GM18858 (cell line): Measurements from ENCODE around the gene NFKBIB.
"Not testable (repeated sequence)": the region's sequence is repeated elsewhere in the genome, so short reads cannot be mapped to it uniquely, and the experiment has no call there.

Source experiments
- ATAC-seq: cut with Tn5 transposase; IDR thresholded peaks from one replicate; pipeline ENCODE4 v1.9.1; 2021; ENCODE audit not compliant: unreplicated experiment

NFKBIB gene

GRCh38 chr19:38873400-38873799, 26.4 kb upstream of the NFKBIB start:
- ATAC-seq = not testable (repeated sequence)

- no peak for ATAC-seq
Measured at GRCh38 chr19:38875656-38876395, 23.9 kb upstream of the NFKBIB start.

- no peak for ATAC-seq
Measured at GRCh38 chr19:38877781-38878574, 21.8 kb upstream of the NFKBIB start, which contains the start of gene RINL. RINL (minus strand) TSS chr19:38878275; CDS start chr19:38876742, 1,533 bp downstream.

GRCh38 chr19:38878575-38879399, 21.0 kb upstream of the NFKBIB start:
- ATAC-seq = no peak

GRCh38 chr19:38879400-38879751, 20.4 kb upstream of the NFKBIB start:
- ATAC-seq = no peak

GRCh38 chr19:38880076-38880881, 19.5 kb upstream of the NFKBIB start:
- no peak for ATAC-seq

- ATAC-seq = no peak
Measured at GRCh38 chr19:38880882-38881609, 18.7 kb upstream of the NFKBIB start.

- no peak for ATAC-seq
Measured at GRCh38 chr19:38883286-38883685, 16.5 kb upstream of the NFKBIB start.

GRCh38 chr19:38884691-38885090, 15.1 kb upstream of the NFKBIB start:
- ATAC-seq = not testable (repeated sequence)

GRCh38 chr19:38888876-38889275, 10.9 kb upstream of the NFKBIB start:
- ATAC-seq = no peak

GRCh38 chr19:38889803-38890202, 10.0 kb upstream of the NFKBIB start:
- ATAC-seq = no peak

GRCh38 chr19:38890686-38891085, 9.1 kb upstream of the NFKBIB start:
- no peak for ATAC-seq

- no peak for ATAC-seq
Measured at GRCh38 chr19:38891771-38892170, 8.0 kb upstream of the NFKBIB start.

GRCh38 chr19:38892841-38893240, 6.9 kb upstream of the NFKBIB start:
- ATAC-seq = no peak

GRCh38 chr19:38893341-38893771, 6.4 kb upstream of the NFKBIB start:
- no peak for ATAC-seq

GRCh38 chr19:38894968-38895367, 4.8 kb upstream of the NFKBIB start:
- no peak for ATAC-seq

- no peak for ATAC-seq
Measured at GRCh38 chr19:38898788-38899446, 852 bp upstream of the NFKBIB start.

GRCh38 chr19:38900202-38900629, 447 bp downstream of the NFKBIB start:
- no peak for ATAC-seq

GRCh38 chr19:38900743-38901190, 998 bp downstream of the NFKBIB start:
- no peak for ATAC-seq
